Measurements from ENCODE around the gene CTNNA3.
A peak's percentile ranks its signal among the peaks of the same experiment; 100 is the strongest.
"Not testable (repeated sequence)": the region's sequence is repeated elsewhere in the genome, so short reads cannot be mapped to it uniquely, and the experiment has no call there.

CTNNA3 gene

GRCh38 chr10:67696029-67696428 lies at the start of gene CTNNA3:
Gene CTNNA3, minus strand, starts transcription at chr10:67696195.
- DNase-seq (ENCODE audit: insufficient read length, low spot score) (no peak), FAIRE-seq (no peak)

- FAIRE-seq (no peak), DNase-seq (ENCODE audit: insufficient read length, low spot score) (no peak)
Measured at GRCh38 chr10:67735430-67735829, 39.4 kb upstream of the CTNNA3 start.

- no peak for FAIRE-seq
- DNase-seq (ENCODE audit: insufficient read length, low spot score), result no peak
Measured at GRCh38 chr10:67733511-67733910, 37.5 kb upstream of the CTNNA3 start.

- FAIRE-seq, result no peak
- no peak for DNase-seq (ENCODE audit: insufficient read length, low spot score)
Measured at GRCh38 chr10:67725567-67725966, 29.6 kb upstream of the CTNNA3 start.

- DNase-seq (ENCODE audit: insufficient read length, low spot score) (no peak), FAIRE-seq (no peak)
Measured at GRCh38 chr10:67723601-67724000, 27.6 kb upstream of the CTNNA3 start.

- FAIRE-seq (no peak), DNase-seq (ENCODE audit: insufficient read length, low spot score) (no peak)
Measured at GRCh38 chr10:67722113-67722512, 26.1 kb upstream of the CTNNA3 start.

GRCh38 chr10:67716455-67716854 lies 20.5 kb upstream of the CTNNA3 start:
- not testable (repeated sequence) for DNase-seq (ENCODE audit: insufficient read length, low spot score); FAIRE-seq

- DNase-seq (ENCODE audit: insufficient read length, low spot score), result no peak
- FAIRE-seq, result no peak
Measured at GRCh38 chr10:67705921-67706320, 9.9 kb upstream of the CTNNA3 start.

- FAIRE-seq; DNase-seq (ENCODE audit: insufficient read length, low spot score): not testable (repeated sequence)
Measured at GRCh38 chr10:67699613-67700270, 3.7 kb upstream of the CTNNA3 start.

- no peak for FAIRE-seq
- DNase-seq (ENCODE audit: insufficient read length, low spot score), result no peak
Measured at GRCh38 chr10:67698164-67698563, 2.2 kb upstream of the CTNNA3 start.

- DNase-seq (ENCODE audit: insufficient read length, low spot score) (peak; percentile 20), FAIRE-seq (peak; percentile 11)
Measured at GRCh38 chr10:67697724-67698131, 1.7 kb upstream of the CTNNA3 start.

GRCh38 chr10:67696679-67697078 lies 684 bp upstream of the CTNNA3 start:
- FAIRE-seq, result no peak
- no peak for DNase-seq (ENCODE audit: insufficient read length, low spot score)

GRCh38 chr10:67695555-67695954 lies 440 bp downstream of the CTNNA3 start:
- FAIRE-seq (no peak), DNase-seq (ENCODE audit: insufficient read length, low spot score) (no peak)

- not testable (repeated sequence) for DNase-seq (ENCODE audit: insufficient read length, low spot score); FAIRE-seq
Measured at GRCh38 chr10:67691861-67692260, 4.1 kb downstream of the CTNNA3 start.

GRCh38 chr10:67690540-67690939 lies 5.5 kb downstream of the CTNNA3 start:
- DNase-seq (ENCODE audit: insufficient read length, low spot score); FAIRE-seq: not testable (repeated sequence)

- DNase-seq (ENCODE audit: insufficient read length, low spot score); FAIRE-seq: not testable (repeated sequence)
Measured at GRCh38 chr10:67684140-67684539, 11.9 kb downstream of the CTNNA3 start.

- no peak for DNase-seq (ENCODE audit: insufficient read length, low spot score)
- FAIRE-seq, result no peak
Measured at GRCh38 chr10:67678335-67678974, 17.5 kb downstream of the CTNNA3 start.

GRCh38 chr10:67676208-67676825 lies 19.7 kb downstream of the CTNNA3 start:
- DNase-seq (ENCODE audit: insufficient read length, low spot score), result no peak
- no peak for FAIRE-seq

- FAIRE-seq, result no peak
- no peak for DNase-seq (ENCODE audit: insufficient read length, low spot score)
Measured at GRCh38 chr10:67670401-67670800, 25.6 kb downstream of the CTNNA3 start.

GRCh38 chr10:67669978-67670377 lies 26.0 kb downstream of the CTNNA3 start:
- DNase-seq (ENCODE audit: insufficient read length, low spot score) (no peak), FAIRE-seq (no peak)

- no peak for FAIRE-seq
- DNase-seq (ENCODE audit: insufficient read length, low spot score), result no peak
Measured at GRCh38 chr10:67668448-67668847, 27.5 kb downstream of the CTNNA3 start.

- no peak for FAIRE-seq
- DNase-seq (ENCODE audit: insufficient read length, low spot score), result no peak
Measured at GRCh38 chr10:67667035-67667425, 29.0 kb downstream of the CTNNA3 start.

Data from GM19239 (cell line).